Upper lobe of right lung (tissue), 1 donor: Measurements from ENCODE around the gene NUP62CL. TPM values are rescaled to one million over a fixed set of nuclear protein-coding genes. Genes with fewer than 3 reads are reported as not detected.

ENCODE experiments used
- ATAC-seq: fragments of 200-7000 bp; cut with Tn5 transposase; one replicate; pipeline ENCODE4 v1.9.1; 2020; ENCODE audit warnings: mild to moderate bottlenecking, moderate library complexity
- DNase-seq: peaks from one replicate; pipeline ENCODE4 v3.0.0-alpha.2; 2020
- H3K27ac ChIP-seq: fragments of 200-600 bp; one replicate; pipeline ENCODE4 v1.8.0; 2022
- H3K27me3 ChIP-seq: fragments of 200-600 bp; one replicate; pipeline ENCODE4 v1.8.0; 2022; ENCODE audit warnings: mild to moderate bottlenecking
- H3K36me3 ChIP-seq: fragments of 200-600 bp; one replicate; pipeline ENCODE4 v1.8.0; 2022
- H3K4me1 ChIP-seq: fragments of 200-600 bp; one replicate; pipeline ENCODE4 v1.8.0; 2022
- H3K4me3 ChIP-seq: fragments of 200-600 bp; one replicate; pipeline ENCODE4 v1.8.0; 2022; ENCODE audit warnings: mild to moderate bottlenecking
- H3K9me3 ChIP-seq: fragments of 200-600 bp; one replicate; pipeline ENCODE4 v1.8.0; 2022
- CTCF ChIP-seq: fragments of 200-600 bp; IDR thresholded peaks from one replicate; pipeline ENCODE4 v1.8.0; 2022; ENCODE audit warnings: antibody characterized with exemption
- intact Hi-C: fragments of 100-400 bp; cut with DNase I; formaldehyde crosslinking; loops from one replicate; pipeline ENCODE4 v1.11.0; 2022
- total RNA-seq: library from RNA; stranded (reverse); fragmentation: NEBNext Ultra II Directional; extraction: Animal tissue kit (Norgen Biotek cat#: 25700); gene quantifications from one replicate; pipeline ENCODE4 v1.2.1, GENCODE V29; 2021
- donor health status: DM: no; HTN: yes; CAD: no; lungs with severe emphysema.

NUP62CL gene
- total RNA-seq, 1 donor from 2014 or later: 0.78 TPM

- no peak for TF ChIP-seq CTCF
- no peak for DNase-seq
- no peak overlapping the region for H3K27ac ChIP-seq
- H3K27me3 ChIP-seq: no peaks in the 10 kb centered on the region
- no peak overlapping the region for H3K4me3 ChIP-seq
- intact Hi-C loops: no loop called here
- H3K36me3 ChIP-seq: no peaks in the 10 kb centered on the region
- no peaks in the 10 kb centered on the region for H3K4me1 ChIP-seq
- ATAC-seq: no peak
- H3K9me3 ChIP-seq: no peaks in the 10 kb centered on the region
These were observed 51.2 kb downstream of the NUP62CL start for GRCh38 chrX:107154787-107155620.

- Histone ChIP-seq H3K4me3 (no peak overlapping the region), H3K9me3 (no peaks in the 10 kb centered on the region), H3K27ac (no peak overlapping the region), H3K4me1 (no peaks in the 10 kb centered on the region), H3K27me3 (no peaks in the 10 kb centered on the region), H3K36me3 (no peaks in the 10 kb centered on the region)
- no peak for DNase-seq
- no peak for TF ChIP-seq CTCF
- ATAC-seq: no peak
- intact Hi-C loops: no loop called here
These were observed 53.2 kb downstream of the NUP62CL start for GRCh38 chrX:107153005-107153404.

GRCh38 chrX:107146670-107147069 lies 59.6 kb downstream of the NUP62CL start:
- ATAC-seq (no peak), DNase-seq (no peak)
- Histone ChIP-seq H3K27me3 (no peaks in the 10 kb centered on the region), H3K9me3 (no peaks in the 10 kb centered on the region), H3K4me3 (no peak overlapping the region), H3K4me1 (no peaks in the 10 kb centered on the region), H3K36me3 (no peaks in the 10 kb centered on the region), H3K27ac (no peak overlapping the region)
- no peak for TF ChIP-seq CTCF
- intact Hi-C loops: no loop called here

- no peaks in the 10 kb centered on the region for H3K27me3 ChIP-seq
- no peak for DNase-seq
- intact Hi-C loops: no loop called here
- no peak for ATAC-seq
- no peak overlapping the region for H3K4me3 ChIP-seq
- no peak for TF ChIP-seq CTCF
- H3K4me1 ChIP-seq: no peaks in the 10 kb centered on the region
- no peaks in the 10 kb centered on the region for H3K36me3 ChIP-seq
- no peaks in the 10 kb centered on the region for H3K9me3 ChIP-seq
- H3K27ac ChIP-seq: no peak overlapping the region
These were observed 70.3 kb downstream of the NUP62CL start for GRCh38 chrX:107135965-107136307.

GRCh38 chrX:107135049-107135964 lies 70.9 kb downstream of the NUP62CL start:
- intact Hi-C loops: no loop called here
- no peaks in the 10 kb centered on the region for H3K36me3 ChIP-seq
- no peak for TF ChIP-seq CTCF
- ATAC-seq (no peak), DNase-seq (no peak)
- H3K9me3 ChIP-seq: no peaks in the 10 kb centered on the region
- H3K27me3 ChIP-seq: no peaks in the 10 kb centered on the region
- H3K4me1 ChIP-seq: no peaks in the 10 kb centered on the region
- H3K4me3 ChIP-seq: no peak overlapping the region
- H3K27ac ChIP-seq: no peak overlapping the region
